Endothelial cell of hepatic sinusoid (primary cell): Measurements from ENCODE around the gene CCDC136.

Experiments
- in situ Hi-C: cut with HindIII; loops from 2 replicates; pipeline ENCODE4 v1.10.0; 2017; ENCODE audit warnings: low sequenced_read_pairs

Gene CCDC136

DNA sequence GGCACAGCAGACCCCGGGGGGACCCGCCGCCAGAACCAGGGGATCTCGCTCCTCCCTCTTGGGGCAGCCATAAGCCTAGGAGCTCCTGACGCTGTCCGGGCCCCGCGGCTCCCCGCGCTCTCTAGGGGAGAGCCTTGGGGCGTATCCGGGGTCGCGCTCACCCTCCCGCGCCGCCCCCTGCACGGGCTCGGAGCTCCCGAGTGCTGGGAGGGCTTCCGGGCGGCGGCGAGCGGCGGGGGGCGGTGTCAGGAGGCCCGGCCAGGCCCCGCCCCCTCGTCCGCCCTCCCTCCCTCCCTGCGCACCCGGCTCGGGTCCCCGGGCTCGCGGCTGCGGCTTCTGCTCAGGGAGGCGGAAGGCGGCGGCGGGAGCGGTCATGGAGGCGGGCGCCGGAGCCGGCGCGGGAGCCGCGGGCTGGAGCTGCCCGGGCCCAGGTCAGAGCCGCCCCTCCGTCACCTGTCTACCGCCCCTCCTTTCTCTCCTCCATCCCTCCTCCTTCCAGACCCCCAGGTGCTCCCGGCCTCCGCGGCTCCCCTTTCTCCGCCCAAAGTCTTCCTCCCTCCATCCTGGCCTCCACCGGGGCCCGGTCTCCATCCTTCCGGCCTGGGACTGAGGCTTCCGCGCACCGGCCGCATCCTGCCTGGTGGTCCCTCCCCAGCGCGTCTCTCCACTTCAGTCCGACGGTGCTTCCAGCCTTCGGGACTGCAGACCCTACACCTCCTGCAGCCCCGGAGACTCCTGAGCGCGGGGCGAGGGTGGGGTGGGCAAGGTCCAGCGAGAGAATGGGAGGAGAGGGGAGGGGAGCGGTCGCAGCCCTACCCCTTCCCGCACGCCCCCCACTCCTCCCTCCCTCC is at the start of gene CCDC136:
Gene CCDC136 (plus strand): TSS at position 848 of the 851 bp plus-strand sequence. CDS start 444 bp downstream, outside the sequence.
- in situ Hi-C loops = no loop called here

DNA sequence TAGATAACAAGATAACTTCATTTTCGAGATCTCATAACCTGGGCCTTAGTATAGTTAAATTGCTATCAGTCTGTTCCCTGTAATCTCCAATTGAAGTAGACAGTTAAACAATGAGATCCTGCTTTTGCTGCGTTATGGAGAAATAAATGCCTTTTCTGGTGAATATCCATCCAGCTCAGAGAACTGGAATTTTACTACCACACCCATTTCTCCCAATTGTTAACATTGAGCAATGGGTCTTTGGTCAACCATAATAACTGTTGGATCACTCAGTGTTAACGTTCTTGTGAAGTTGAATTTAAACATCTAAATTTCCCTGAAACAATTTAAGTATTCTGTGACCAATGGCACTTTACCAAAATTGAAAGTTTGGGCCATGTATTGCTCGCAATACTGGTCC is 49.6 kb upstream of the CCDC136 start:
- in situ Hi-C loops = no loop called here

DNA sequence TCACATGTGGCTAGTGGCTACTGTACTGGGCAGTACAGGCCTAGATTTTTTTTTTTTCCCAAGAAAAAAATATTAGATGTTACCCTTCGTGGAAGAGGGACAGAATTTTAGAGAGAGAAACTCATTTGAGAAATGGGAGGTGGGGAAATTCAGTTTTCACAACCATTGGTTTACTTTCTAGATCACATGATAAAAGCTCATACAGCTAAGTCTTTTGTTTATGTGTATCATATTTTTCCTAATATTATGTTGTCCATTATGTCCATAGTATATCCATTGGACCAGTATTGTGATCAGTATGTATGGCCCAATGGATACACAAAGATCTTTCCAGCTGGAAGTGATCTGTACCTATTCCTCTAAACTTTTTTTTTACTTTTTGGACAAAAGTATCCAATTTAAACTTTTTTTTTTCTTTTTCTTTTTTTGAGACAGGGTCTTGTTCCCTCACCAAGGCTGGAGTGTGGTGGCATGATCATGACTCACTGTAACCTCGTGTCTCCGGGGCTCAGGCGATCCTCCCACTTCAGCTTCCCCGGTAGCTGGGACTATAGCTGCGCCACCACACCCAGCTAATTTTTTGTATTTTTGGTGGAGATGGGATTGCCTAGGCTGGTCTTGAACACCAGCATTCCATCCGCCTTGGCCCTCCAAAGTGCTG is 48.5 kb upstream of the CCDC136 start:
- in situ Hi-C loops = no loop called here

DNA sequence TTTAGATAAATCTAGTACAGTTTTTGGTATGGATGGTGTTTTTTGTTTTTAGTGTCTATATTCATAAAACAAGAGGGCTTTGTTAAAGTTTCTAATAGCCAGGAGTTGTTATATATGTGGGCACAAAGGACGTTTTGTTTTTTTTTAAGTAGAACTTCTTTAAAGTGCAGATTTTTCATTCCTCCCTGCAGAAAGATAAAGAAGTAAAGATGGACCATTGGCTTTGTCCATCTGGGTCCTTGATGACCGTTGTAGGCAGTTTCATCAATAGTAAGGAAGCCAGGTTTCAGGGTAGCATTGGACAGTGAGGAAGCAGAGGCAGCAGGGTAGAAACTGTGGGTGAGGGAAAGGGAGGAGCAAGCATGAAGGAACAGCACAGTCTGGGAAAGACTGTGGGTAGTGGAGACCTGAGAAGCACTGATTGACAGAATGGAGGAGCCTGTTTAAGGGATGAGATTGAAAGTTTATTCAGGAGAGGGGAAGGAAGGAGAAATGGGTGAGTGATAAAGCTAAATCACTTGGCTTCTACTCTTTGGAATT is 47.3 kb upstream of the CCDC136 start:
- in situ Hi-C loops = no loop called here

GRCh38 chr7:128745706-128746105 is 46.1 kb upstream of the CCDC136 start:
- in situ Hi-C loops = no loop called here

DNA sequence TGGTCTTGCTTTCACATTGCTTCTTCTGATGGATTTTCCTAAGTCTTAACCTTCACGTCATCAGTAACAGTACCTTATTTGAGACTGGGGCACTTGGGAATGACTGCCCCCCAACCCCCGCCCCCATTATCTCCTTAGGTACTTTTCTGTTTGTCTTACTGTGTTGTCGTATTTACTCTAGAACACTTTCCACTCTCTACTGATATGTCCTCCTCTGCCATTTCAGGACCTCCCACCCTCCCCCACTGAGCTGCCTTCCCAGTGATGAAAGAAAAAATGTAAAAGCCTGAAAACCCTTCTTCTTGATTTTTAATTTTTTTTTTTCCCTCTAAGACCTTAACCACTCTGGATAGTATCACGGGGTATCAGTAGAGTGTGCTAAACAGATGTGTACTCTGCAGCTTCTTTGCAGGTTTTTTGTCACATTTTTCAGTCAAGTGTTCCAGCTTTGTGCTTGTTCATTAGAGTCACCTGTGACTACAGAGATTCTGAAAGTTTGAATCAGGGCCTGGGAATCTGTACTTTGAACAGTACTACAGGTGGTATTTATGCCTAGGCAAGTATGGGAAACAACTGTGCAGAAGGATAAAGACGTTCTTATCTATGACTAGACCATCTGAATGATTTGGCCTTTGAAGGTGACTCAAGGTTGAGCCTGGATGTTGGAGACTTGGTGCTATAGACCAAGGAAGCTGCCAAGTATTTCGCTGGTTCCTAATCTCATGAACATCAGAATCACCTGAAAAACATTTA is 44.3 kb upstream of the CCDC136 start:
- in situ Hi-C loops = no loop called here

DNA sequence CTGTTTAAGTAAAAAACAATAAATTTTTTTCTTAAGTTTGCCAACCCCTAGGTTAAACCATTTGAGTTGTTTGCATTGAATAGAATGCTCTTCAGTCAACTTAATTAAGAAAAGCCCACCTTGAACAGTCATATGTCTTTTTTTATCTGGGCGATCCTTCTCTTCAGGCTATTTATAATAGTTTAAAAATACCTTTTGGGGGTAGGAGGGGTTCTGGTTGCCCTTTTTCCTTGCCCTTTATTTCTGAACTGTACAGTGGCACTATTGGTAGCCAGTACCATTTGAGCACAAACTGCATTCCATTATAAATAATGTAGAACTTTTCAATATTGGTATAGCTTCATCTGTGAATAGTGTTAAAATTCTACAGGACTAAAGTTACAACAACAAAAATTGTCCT is 39.5 kb upstream of the CCDC136 start:
- in situ Hi-C loops = no loop called here

DNA sequence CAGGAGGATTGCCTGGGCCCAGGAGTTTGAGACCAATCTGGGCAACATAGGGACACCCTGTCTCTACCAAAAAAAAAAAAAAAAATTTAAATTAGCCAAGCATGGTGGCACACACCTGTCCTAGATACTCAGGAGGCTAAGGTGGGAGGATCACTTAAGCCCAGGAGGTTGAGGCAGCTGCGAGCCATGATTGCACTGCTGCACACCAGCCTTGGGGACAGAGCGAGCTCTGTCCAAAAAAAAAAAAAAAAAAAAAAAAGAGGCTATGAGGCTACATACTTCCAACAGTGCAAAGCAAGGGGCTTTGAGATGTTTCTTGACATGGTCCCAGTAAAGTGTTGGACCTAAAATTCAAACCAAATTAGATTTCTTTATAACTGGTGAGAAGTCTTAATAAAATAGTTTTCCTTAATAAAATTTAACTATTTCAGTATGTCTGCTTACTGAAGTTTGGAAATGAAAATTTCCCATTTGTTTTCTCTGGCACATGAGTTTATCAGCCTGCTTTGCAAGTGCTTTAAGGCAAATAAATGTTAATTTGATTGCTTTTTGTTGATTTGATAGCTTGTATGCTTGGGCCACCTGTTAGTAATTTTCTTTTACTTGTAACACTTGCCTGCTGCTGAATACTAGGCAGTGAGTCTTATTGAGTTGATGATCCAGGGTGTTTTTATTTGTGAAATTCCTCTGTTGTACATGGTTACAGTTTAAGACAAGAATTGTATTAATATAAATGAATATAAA is 36.5 kb upstream of the CCDC136 start:
- in situ Hi-C loops = no loop called here

DNA sequence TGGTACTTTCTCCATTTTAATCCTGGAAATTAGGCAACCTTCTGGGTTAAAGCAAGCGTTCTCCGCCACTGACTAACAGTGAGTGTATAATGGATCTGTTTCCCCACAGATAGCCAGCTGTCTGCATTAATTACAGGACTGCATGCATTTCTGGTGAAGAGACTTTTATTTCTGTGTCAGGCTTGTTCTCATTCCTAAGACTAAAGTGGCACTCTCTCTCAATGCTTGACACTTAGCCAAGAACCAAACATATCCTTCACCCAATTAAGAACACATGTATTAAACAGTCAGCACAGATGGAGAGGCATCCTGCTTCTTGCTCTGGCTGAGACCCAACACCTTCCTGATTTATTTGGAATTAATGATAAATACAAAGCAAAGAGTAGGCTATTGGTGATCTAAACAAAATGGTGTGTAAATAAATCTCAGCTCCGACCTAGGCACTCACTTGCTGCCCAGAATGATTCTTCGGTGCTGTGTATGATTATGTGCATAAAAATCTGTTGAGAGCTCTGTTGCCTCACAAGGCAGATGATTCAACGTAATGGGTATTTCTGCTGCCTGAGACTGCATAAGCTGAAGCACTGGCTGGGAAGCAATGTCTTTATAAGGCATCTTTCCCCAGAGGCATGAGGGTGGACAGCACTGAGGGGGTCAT is 35.8 kb upstream of the CCDC136 start:
- in situ Hi-C loops = no loop called here

GRCh38 chr7:128757203-128757602 is 34.6 kb upstream of the CCDC136 start:
- in situ Hi-C loops = no loop called here

- in situ Hi-C loops = no loop called here
These were observed 33.2 kb upstream of the CCDC136 start for GRCh38 chr7:128758553-128758952.

DNA sequence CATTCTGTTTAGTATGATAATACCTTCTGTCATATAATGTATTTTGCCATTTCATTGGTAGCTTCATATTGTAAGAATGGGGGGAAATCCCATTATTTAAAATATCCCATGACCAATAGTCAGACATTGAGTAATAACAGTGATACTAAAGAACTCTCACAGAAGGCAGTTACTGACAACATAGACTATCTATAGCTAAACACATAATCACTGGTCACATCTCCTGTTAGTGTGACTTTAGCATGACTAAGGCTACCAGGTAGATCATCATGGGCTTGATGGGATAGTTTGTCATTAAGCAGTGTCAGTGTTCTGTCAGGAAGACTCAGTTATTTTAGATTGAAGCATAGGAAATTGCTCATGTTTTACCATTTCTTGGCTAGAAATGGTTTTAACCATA is 32.5 kb upstream of the CCDC136 start:
- in situ Hi-C loops = no loop called here

DNA sequence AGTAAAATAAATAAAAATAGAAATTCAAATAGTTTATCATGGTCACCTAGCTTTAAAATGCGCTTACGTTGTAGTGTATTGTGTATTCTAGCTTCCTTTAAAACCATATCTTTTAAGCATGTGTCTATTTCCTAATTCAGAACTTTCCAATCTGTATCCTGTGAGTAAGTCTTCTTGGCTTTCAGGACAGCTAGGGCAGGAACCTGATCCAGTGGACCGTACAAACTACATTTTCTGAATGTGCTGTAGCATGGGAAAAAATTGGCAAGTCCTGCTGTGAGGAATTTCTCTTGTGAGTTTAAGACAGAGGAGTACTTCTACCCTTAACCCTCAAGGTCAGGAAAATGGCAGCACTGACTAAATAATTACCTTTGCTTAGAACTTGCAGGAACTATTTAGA is 28.2 kb upstream of the CCDC136 start:
- in situ Hi-C loops = no loop called here

- in situ Hi-C loops = loop anchor here (5.0 kb wide), 1 partner anchor 40 kb away; no protein-coding TSS in a partner anchor
These were observed 24.2 kb upstream of the CCDC136 start for GRCh38 chr7:128767475-128768110.

DNA sequence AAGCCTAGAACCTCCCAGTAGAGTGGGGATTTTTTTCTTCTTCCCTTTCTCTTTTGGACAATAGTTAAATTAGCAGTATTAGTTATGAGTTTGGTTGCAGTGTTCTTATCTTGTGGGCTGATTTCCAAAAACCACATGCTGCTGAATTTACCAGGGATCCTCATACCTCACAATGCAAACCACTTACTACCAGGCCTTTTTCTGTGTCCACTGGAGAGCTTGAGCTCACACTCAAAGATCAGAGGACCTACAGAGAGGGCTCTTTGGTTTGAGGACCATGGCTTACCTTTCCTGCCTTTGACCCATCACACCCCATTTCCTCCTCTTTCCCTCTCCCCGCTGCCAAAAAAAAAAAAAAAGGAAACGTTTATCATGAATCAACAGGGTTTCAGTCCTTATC is 21.5 kb upstream of the CCDC136 start:
- in situ Hi-C loops = no loop called here

GRCh38 chr7:128773604-128774003 is 18.2 kb upstream of the CCDC136 start:
- in situ Hi-C loops = no loop called here

DNA sequence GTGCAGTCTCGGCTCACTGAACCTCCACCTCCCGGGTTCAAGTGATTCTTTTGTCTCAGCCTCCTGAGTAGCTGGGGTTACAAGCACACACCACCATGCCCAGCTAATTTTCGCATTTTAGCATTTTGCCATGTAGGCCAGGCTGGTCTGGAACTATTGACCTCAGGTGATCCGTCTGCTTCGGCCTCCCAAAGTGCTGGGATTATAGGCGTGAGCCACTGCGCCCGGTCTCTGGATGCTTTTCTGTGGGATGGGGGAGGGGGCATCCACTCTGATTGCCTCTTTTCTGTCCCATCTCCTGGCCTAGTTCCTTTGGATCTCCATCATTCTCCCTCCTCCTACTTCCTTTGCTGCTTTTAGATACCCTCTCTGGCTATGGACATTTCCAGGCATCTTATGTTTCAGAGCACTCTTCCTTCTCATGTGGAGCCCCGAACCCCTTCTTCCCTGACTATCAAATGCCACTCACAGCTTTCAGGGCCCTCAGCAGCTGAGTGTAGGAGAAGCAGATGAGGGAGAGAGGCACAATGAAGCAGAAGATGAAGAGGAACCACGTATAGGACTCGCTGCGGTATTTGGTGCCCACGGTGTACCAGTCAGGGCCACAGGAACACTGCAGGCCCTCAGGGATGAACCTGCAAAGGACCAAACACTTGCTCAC is 17.6 kb upstream of the CCDC136 start:
- in situ Hi-C loops = no loop called here

DNA sequence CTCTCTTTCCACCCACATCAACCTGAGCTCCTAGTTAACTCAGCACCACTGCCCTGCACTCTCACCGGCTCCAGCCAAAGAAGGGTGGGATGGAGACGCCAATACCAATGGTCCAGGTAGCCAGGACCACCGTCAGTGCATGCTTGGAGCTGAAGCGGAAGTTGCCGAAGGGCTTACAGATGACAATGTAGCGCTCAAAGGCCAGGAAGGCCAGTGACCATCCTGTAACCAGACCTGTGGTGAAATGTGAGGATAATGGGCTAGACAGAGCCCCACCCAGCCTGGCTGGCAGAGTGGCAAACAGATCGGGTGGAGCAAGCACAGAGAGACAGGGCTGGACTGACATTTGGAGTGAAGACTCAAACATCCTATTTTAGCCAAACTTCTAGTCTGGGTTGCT is 16.8 kb upstream of the CCDC136 start:
- in situ Hi-C loops = no loop called here
